Amniotic epithelial cell (primary cell): ENCODE measurements around the gene CD164L2.
A peak's percentile ranks its signal among the peaks of the same experiment; 100 is the strongest.

ENCODE experiments used
- DNase-seq: peaks from one replicate; pipeline ENCODE4 v3.0.0-alpha.2; 2010; ENCODE audit warnings: low read depth

Gene CD164L2

GRCh38 chr1:27346991-27347624 is 36.0 kb downstream of the CD164L2 start:
- no peak for DNase-seq

GRCh38 chr1:27346357-27346756 is 36.8 kb downstream of the CD164L2 start:
- no peak for DNase-seq

GRCh38 chr1:27345272-27345671 is 37.9 kb downstream of the CD164L2 start:
- DNase-seq: no peak

GRCh38 chr1:27343639-27344025 is 39.5 kb downstream of the CD164L2 start:
- no peak for DNase-seq

GRCh38 chr1:27342778-27343638 is 40.1 kb downstream of the CD164L2 start:
- DNase-seq: no peak

- DNase-seq: no peak
Measured at GRCh38 chr1:27342391-27342777, 40.7 kb downstream of the CD164L2 start.

GRCh38 chr1:27341525-27342252 is 41.4 kb downstream of the CD164L2 start, which contains the start of gene SYTL1:
Gene SYTL1, plus strand, starts transcription at chr1:27342022. Its CDS starts 3,313 bp downstream, at chr1:27345335.
- DNase-seq: peak; percentile 65

- no peak for DNase-seq
Measured at GRCh38 chr1:27339213-27339612, 43.9 kb downstream of the CD164L2 start.

GRCh38 chr1:27338751-27339150 is 44.4 kb downstream of the CD164L2 start:
- DNase-seq: no peak

- no peak for DNase-seq
Measured at GRCh38 chr1:27336756-27337155, 46.4 kb downstream of the CD164L2 start.

- DNase-seq: no peak
Measured at GRCh38 chr1:27335506-27336422, 47.4 kb downstream of the CD164L2 start.

GRCh38 chr1:27333717-27334279 is 49.3 kb downstream of the CD164L2 start:
- no peak for DNase-seq

- peak; percentile 24 for DNase-seq
Measured at GRCh38 chr1:27332536-27333281, 50.4 kb downstream of the CD164L2 start.

GRCh38 chr1:27331922-27332321 is 51.2 kb downstream of the CD164L2 start:
- no peak for DNase-seq

- no peak for DNase-seq
Measured at GRCh38 chr1:27331426-27331825, 51.7 kb downstream of the CD164L2 start.

GRCh38 chr1:27330786-27331185 is 52.3 kb downstream of the CD164L2 start:
- DNase-seq: no peak
